PFSK-1 (cell line): ENCODE results near the gene TSPAN13.

ENCODE experiments used
- REST ChIP-seq, 2 experiments: IDR thresholded peaks; 2 replicates each; pipeline versions ENCODE4 v1.6.1 to v1.8.0; 2011 to 2012; ENCODE audit warnings: low read depth in 2 of 2, low read length in 2 of 2, control low read depth in 1 of 2, inconsistent platforms in 1 of 2, mild to moderate bottlenecking in 1 of 2, moderate library complexity in 1 of 2; ENCODE audit not compliant: insufficient read depth in 1 of 2
- TAF1 ChIP-seq: IDR thresholded peaks from 2 replicates; pipeline ENCODE4 v1.6.1; 2012; ENCODE audit warnings: low read length, control low read depth, borderline replicate concordance; ENCODE audit not compliant: insufficient read depth

GRCh38 chr7:16801111-16801542 lies 47.6 kb downstream of the TSPAN13 start:
- TF ChIP-seq TAF1 (no peak), REST (IDR thresholded peaks at IDR 0.05; ENCODE audit: insufficient read depth in 1 of 2, low read depth in 2 of 2, low read length in 2 of 2) (no peak)
